ENCODE data around the gene RNF157.
"Not testable (repeated sequence)": the region's sequence is repeated elsewhere in the genome, so short reads cannot be mapped to it uniquely, and the experiment has no call there.

Gene RNF157

DNA sequence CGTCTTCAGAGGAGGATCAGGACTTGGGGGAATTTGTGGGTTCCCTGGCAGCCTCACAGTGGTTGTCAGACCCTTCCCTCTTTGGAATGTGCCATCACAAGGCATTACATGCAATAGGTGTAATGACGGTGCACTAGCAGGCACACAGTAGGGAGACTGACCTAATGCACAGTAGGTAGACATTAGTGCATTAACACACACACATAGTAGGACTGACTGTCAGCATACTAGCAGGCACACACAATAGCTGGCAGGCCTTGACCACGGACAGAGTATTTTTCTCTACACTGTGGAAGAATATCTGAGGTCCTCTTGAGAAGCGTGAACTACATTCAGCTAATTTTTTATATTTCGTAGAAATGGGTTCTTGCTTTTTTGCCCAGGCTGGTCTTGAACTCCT is 14.0 kb upstream of the RNF157 start:
- DNase-seq (ENCODE audit: low read depth), result no peak

DNA sequence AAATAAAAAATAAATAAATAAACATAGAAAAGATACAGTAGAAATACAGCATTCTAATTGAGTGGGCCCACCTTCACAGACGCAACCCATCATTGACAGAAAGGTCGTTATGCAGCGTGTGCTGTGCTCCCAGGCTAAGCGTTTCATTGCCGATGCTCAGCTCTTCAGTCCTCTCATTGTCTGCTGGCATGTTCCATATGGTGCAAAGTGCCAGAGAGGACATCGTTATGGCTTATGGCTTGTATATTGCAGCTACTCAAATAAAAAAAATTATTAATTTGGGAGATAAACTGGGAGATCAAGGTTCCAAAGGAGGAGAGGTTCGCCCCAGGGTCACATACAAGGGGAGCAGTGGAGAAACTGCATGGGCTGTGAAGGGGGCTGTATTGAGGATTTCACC is 13.5 kb upstream of the RNF157 start:
- no peak for DNase-seq (ENCODE audit: low read depth)

DNA sequence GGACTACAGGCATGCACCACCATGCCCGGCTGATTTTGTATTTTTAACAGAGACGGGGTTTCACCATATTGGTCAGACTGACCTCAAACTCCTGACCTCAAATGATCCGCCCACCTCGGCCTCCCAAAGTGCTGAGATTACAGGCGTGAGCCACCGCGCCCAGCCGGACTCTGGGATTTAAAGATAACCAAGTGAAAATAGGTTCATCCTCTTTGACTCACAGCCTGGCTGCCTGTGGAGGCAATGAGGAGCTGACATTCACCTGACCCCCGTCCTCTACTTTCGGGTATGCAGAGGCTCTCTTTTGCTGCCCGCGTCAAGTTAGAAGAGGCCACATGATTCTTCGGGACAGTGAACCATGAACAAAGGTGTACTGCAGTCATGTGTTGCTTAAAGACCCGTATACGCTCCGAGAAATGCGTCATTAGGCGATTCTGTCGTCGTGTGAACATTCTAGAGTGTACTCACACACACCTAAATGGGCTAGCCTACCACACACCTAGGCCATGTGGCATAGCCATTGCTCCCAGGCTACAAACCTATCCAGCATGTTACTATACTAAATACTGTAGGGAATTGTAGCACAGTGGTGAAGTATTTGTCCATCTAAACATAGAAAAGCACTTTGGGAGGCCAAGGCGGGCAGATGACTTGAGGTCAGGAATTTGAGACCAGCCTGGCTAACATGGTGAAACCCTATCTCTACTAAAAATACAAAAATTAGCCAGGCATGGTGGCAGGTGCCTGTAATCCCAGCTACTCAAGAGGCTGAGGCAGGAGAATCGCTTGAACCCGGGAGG is 12.9 kb upstream of the RNF157 start:
- DNase-seq (ENCODE audit: low read depth), result not testable (repeated sequence)

DNA sequence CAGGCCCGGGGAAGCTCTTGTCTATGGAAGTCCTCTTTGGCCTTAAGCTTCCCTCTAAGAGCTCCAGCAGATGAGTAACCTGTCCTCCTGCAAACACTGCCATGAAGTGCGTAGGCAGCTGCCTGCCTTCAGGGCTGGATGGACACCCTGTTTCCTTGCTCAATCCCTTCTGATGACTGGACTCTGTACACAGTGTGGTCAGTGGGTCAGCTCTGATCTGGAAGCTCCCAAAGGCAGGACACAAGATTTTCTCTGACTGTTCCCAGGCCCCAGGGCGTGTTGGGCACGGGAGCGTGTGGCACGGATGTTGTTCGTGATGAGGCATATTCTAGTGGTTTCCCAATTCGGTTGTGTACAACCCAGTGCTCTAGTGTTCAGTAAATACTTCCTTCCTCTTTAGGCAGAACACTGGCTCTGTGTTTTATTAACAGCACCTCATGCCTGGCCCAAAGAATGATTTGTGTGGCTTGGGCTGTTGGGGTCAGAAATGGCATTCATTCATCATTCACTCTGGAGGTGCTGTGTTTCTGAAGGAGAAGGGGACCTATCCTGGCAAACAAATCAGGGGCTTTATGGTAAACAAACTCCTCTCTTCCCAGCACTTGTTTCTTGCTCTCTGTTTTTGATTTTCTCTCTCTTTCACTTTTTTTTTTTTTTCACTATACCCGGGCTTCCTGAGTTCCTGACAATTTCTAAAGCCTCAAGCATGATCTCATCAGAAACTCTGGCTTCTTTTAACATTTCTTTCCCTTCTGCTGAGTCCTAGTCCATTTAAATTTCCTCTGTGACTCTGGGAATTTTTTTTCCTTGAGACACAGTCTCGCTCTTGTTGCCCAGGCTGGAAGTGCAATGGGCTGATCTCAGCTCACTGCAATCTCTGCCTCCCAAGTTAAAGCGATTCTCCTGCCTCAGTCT is 12.0 kb upstream of the RNF157 start:
- peak; percentile 56 for DNase-seq (ENCODE audit: low read depth)

DNA sequence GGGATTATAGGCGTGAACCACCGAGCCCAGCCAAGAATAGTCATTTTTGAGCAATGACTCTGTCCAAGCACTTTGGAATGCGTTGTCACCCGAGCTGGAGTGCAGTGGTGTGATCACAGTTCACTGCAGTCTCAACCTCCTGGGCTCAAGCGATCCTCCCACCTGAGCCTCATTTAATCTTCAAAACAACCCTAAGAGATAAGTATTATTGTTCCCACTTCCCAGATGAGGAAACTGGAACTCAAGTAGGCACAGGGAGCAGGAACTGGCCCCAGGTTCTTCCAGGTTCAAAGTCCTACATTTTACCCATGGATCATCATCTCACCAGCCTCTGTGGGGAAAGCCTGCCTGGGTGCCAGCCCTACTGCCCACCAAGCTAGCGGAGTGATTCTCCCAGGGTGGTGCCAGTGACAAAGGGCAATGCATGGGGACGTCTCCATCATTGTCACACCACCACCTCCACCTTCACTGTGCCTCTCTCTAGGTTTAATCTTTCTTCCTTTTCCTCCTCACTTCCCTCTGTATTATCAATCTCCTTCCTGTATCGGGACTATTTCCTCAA is 11.3 kb upstream of the RNF157 start:
- DNase-seq (ENCODE audit: low read depth), result no peak

DNA sequence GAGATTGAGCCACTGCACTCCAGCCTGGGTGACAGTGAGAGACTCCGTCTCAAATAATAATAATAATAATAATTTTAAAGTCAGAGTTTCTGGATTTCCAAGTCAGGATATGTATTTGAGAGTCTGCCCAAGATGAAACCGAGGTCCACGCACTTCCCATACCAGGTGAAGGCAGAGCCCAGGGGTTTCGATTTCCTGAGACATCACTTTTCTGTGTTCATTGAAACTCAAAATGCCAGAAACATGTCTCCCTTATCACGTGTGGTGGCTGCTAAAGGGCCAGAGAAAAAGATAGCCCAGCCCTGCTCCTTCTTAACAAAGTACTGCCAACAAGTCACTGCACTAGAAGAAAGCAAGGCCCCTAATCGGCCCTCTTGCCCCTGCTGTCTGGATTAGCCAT is 9.8 kb upstream of the RNF157 start:
- no peak for DNase-seq (ENCODE audit: low read depth)

DNA sequence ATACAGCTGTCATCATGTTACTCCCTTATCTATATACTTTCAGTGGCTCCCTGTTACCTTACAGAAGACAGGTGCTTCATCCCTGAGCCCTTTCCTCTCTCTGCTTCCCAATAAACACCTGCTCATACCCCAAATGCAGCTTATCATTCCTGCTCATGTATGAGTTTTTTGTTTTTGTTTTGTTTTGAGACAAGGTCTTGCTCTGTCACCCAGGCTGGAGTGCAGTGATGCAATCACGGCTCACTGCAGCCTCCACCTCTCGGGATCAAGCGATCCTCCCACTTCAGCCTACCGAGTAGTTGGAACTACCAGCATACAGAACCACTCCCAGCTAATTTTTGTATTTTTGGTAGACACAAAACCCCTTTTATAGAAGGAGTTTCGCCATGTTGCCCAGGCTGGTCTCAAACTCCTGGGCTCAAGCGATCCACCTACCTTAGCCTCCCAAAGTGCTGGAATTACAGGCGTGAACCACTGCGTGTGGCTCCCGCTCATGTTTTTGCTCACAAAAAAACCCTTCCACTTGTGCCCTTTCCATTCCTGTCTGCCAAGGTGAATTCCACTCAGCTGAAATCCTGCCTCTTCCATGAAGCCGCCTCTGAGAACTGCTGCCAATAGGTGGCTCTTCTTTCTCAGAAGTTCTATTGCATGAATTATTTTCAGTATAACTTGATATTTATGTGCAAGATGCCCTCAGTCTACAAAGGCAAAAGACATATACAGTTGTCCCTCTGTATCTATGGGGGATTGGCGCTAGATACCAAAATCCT is 7.9 kb upstream of the RNF157 start:
- DNase-seq (ENCODE audit: low read depth), result no peak

DNA sequence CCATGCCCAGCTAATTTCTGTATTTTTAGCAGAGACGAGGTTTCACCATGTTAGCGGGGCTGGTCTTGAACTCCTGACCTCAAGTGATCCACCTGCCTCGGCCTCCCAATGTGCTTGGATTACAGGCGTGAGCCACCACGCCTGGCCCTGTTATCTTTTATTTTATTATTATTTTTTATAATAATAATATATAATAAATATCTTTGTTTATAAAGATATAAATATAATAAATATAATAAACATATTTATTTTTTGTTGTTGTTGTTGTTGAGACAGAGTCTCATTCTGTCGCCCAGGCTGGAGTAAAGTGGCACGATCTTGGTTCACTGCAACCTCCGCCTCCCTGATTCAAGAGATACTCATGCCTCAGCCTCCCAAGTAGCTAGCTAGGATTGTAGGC is 7.0 kb upstream of the RNF157 start:
- DNase-seq (ENCODE audit: low read depth), result no peak

DNA sequence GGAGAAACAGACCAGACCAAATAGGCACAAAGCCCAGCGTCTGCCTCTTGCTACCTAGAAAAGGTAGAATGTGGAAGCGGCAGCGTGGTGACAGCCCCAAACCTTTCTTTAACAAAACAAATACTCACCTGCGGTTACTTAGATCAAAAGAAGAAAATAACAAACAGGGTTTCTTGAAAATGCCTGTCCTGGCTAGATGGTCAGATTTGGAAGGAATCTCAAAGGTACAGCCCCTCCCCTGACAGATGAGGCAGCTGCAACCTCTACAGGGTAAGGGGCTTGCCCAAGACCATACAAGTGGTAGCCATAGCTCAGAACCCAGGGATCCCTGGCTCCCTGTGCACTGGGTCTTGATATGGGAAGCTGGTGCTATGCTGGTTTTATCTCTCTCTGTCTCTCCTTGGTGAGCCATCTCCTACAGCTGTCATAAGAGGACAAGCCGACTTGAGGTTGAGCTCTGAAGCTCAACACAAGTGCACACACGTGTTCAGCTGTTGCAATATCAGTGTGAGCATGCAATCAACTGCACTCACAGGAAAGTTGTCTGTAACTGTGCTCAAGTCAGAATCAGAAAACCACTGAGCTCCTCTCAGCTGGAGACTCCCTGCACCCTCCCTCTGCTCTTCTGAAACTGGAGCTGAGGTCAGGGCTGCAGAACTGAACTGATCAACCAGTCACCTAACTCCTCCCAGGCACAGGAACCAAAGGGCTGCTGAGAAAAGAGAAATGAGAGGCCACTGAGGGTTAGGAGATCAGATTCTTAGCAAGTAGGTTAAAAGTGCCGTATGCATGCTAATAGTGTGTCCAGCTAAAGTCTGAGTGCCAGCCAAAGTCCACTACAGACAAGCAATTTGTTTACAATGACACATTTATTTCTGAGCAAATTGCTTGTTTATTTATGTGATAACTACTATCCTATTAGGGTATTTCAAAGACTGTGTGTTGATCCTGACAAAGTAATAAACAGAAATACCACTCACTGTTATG is 6.1 kb upstream of the RNF157 start:
- no peak for DNase-seq (ENCODE audit: low read depth)

DNA sequence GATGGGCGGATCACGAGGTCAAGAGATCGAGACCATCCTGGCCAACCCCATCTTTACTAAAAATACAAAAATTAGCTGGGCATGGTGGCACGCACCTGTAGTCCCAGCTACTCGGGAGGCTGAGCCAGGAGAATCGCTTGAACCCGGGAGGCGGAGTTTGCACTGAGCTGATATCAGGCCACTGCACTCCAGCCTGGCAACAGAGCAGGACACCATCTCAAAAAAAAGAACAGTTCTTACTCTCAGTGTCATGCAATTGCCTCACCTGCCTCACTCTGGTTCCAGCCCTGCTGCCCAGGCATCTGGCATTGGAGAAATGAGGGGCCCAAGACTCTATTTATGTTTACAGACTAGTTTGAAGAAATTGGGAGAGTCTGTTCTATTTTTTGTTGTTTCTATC is 4.4 kb upstream of the RNF157 start:
- not testable (repeated sequence) for DNase-seq (ENCODE audit: low read depth)

DNA sequence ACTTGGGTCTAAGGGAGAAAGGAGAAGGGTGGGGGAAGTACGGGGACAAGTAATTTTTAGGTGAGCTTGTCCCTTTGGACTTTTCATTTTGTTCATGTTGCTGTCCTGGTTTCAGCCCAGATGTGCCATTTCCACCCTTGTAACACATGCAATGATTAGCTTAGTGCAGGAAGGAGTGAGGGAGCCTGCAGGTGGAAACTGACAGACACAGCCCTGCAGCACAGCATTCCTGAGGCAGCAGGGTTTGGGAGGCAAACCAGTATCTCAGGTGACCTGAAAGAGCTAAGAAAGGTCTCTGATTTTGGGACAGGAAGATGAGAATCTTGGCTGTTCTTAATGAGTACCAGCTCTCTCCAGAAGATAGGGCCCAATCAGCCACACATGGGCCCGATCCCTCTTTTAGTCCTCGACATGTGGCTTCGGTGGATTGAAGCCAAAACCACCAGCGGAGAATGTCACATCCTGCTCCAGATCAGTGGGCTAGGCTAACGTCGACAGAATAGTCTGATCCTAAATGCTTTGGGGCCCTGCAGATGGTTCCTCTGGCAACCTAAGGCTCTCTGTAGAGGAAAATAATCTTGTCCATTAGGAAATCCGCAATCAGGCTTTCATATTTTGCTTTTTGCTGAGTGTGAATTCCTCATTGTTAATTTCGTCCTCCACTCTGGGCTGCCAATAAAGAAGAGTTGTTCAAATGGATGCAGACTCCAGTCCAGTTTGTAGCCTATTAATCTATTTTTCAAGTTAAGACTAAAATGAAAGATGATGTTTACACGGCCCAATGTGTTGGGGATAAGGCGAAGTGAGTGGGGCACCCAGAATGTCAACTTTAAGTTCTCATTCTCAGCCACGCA is 3.8 kb upstream of the RNF157 start:
- DNase-seq (ENCODE audit: low read depth), result no peak

DNA sequence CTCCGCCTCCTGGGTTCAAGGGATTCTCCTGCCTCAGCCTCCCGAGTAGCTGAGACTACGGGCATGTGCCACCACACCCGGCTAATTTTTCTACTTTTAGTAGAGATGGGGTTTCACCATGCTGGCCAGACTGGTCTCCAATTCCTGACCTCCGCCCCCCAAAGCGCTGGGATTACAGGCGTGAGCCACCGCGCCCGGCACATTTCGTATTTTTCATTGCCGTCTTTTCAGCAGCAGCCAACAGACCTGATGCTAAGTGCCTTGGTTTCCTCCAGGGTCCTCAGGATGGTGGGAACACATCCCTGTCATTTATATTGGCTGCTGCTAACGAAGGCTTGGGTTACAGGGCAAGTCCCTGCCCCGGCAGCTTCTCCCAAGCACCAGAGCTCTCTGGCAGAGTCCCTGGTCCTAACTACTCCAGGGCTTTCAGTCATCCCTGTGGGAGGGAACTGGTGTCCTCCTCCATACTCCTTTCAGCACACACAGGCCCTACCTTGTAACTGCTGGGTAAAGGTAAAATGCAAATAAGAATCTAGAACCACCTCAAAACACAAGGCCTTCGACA is 1.5 kb upstream of the RNF157 start:
- no peak for DNase-seq (ENCODE audit: low read depth)

DNA sequence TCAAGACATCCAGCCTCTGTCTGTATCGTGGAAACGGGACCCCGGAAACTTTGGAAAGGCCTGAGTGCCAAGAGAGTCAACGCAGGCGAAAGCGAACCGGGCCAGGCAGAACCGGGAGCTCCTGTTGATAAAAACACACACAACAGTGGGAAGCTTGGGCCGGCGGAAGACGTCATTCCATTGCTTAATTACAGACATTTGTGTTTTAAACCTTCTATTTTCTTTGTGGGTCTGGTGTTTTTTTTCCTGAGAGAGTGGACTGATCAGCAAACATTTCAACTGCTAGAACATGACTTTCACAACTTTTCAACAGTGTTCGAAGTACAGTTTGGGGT is 878 bp upstream of the RNF157 start:
- DNase-seq (ENCODE audit: low read depth), result no peak

DNA sequence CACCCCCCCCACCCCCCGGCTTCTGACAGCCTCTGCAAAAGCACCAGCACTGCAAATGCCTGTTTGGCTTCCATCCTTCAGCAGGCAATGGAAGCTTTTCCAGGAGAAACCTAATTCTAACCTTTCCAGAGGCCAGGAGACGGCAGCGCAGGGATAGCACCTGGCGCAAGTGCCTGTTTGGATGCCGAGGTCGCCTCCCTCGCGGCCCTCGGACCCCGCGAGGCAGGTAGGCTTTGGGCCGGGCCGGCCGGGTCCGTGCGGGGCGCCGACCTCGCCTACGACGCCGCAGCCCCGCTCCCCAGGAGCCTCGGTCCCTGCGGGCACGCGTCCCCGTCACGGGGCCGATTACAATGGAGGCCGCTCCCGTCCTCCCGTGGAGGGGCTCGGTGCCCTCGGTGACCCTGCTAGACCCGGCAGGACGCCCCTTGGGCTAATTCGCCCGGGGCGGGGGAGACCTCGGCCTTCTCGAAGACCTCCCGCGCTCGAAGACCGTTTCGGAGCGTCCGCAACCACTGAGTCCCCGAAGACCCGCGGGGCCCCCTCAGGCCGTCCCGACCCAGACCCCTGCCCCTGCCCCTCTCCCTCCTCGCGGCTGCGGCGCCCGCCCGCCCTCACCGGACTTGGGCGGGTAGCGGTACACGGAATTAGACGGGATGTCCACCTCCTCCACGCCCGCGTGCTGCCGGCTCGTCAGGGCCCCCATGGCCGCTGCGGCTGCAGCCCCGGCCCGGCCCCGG is 587 bp downstream of the RNF157 start:
- DNase-seq (ENCODE audit: low read depth), result no peak

DNA sequence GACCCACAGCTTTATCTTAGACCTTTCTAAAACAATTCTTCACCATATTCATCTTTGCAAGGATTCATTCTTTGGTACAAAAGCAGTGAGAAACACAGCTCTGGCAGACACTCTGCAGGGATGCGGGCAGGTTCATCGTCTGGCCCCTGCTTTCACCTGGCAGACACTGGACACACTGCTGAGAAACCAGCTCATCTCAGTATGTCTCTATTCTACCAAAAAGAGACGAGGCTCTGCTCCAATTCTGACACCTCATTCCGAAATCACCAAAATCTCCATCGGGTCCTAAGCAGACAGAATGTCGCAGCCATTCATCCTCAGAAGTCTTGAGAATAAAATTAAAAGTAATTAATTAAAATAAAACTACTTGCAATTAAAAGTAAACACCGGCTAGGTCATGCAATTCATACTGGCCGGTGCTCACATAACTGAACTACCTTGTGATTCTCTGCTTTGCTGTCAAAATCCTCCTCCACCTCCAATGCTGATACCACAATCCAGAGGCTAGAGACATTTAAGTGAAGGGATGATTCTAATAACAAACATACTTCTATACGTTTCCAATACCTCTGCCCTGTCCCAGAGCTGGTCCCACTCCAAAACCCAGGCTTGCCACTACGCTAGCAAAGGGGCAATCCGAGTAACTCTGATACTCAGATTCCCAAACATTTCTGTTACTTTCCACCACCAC is 1.3 kb downstream of the RNF157 start:
- DNase-seq (ENCODE audit: low read depth), result no peak

DNA sequence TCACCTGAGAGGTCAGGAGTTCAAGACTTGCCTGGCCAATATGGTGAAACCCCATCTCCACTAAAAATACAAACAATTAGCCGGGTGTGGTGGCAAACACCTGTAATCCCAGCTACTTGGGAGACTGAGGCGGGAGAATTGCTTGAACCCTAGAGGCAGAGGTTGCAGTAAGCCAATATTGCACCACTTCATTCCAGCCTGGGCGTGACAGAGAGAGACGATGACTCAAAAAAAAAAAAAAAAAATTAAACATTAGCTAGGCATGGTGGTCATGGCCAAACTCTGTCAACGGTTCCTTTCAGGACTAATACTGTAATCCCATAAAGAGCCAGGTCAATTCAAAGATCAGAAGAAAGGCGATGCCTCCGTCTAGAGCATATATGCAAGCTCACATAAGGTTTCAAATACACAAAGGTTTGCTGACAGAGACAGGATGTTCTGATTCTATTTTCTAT is 2.4 kb downstream of the RNF157 start:
- DNase-seq (ENCODE audit: low read depth), result no peak

DNA sequence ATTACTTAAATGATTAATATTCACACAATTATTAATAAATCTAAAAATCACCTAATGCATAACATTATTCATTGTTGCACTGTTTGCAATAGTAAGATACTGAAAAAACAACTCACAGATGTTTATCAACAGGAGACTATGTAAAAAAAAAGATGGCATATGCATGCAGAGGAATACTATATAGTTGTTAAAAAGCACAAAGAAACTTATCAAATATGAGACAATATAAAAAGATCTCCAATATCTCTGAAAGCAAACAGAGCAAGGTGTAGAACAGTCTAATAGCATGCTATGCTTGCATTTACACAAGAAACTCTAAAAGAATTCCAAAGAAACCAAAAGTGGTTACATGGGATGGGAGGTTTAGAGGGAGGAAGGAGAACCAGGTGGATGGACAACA is 3.7 kb downstream of the RNF157 start:
- DNase-seq (ENCODE audit: low read depth), result no peak

DNA sequence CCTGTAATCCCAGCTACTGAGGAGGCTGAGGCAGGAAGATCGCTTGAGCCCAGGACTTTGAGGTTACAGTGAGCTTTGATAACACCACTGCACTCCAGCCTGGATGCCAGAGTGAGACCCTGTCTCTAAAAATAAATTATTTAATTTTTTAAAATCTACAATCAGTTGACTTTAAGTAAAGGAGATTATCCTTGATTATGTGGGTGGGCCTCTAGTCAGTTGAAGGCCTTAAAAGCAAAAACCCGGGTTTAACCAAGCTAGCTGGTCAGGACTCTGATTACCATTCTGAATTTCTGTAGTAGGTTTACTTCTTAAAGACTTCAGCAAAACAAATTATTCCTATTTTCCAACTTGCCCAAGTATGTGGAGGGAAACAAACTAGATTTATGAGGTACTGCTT is 4.4 kb downstream of the RNF157 start:
- no peak for DNase-seq (ENCODE audit: low read depth)

DNA sequence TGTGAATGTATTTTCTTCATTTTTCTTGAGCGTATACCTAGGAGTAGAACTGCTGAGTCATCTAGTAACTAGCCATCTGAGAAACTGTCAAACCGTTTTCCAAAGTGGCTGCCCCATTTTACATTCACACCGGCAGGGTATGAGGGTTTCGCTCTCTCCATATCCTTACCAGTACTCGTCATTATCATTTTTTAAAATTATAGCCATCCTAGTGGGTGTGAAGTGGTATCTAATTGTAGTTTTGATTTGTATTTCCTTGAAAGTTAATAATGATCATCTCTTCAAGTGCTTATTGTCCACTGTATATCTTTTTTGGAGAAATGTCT is 6.0 kb downstream of the RNF157 start:
- DNase-seq (ENCODE audit: low read depth), result no peak
